ENCODE measurements around the gene FOXP4. TPM values are rescaled to one million over a fixed set of nuclear protein-coding genes. Genes with fewer than 3 reads are reported as not detected.

The FOXP4 gene
- polyA plus RNA-seq, 1 of the 3 experiments (the other 2 are of a cell fraction): 7.3 TPM

- Histone ChIP-seq H3K9me2 (no peaks in the 10 kb centered on the region), H3K27ac (ENCODE audit: low read depth in 2 of 2, low read length in 1 of 2) (peak overlapping the region in 1 of 2 experiments; percentile 45; a peak in 2 of 4 replicates), H3K36me3 (replicated peaks in 1 of 2; ENCODE audit: control insufficient read depth in 1 of 2, insufficient read depth in 2 of 2, low read length in 1 of 2) (peaks cover 0 to 19% of the 10 kb centered on the region in 2 experiments), H4K20me1 (ENCODE audit: insufficient read depth) (no peaks in the 10 kb centered on the region), H3K27me3 (ENCODE audit: insufficient read depth) (no peaks in the 10 kb centered on the region), H3K9ac (peak overlapping the region; percentile 5; the same call in 1 of the 2 replicates), H3K9me3 (no peaks in the 10 kb centered on the region), H3F3A (replicated peaks; ENCODE audit: insufficient read depth) (no peaks in the 10 kb centered on the region), H3K4me2 (0 out of 2 replicates have a peak overlapping the region, but pooled peaks have one; percentile 14), H3K4me1 (ENCODE audit: control insufficient read depth in 1 of 2, insufficient read depth in 2 of 2, low read depth in 1 of 2, low read length in 1 of 2) (peaks cover 0 to 14% of the 10 kb centered on the region in 2 experiments; a peak in 2 of 4 replicates), H3K79me2 (ENCODE audit: insufficient read depth) (peaks cover 7% of the 10 kb centered on the region), H2AFZ (ENCODE audit: low read depth) (no peak overlapping the region), H3K4me3 (ENCODE audit: low read depth in 2 of 2, low read length in 1 of 2) (no peak overlapping the region)
- 66% methylated on average over 15 of the region's 15 CpGs for whole genome bisulfite sequencing (ENCODE audit: low lambda C conversion rate)
- ChIA-PET POLR2A (no interaction called here), CTCF (interaction anchor here (0.9 to 1.4 kb wide), 2 partner anchors 21 to 112 kb away, joined by 3 read pairs; no protein-coding TSS in a partner anchor)
- DNase-seq: no peak
- TF ChIP-seq ELF1 (IDR thresholded peaks at IDR 0.05) (no peak), CHD2 (IDR thresholded peaks at IDR 0.05; ENCODE audit: low read length, partially characterized antibody) (no peak), EP300 (IDR thresholded peaks at IDR 0.05; ENCODE audit: borderline replicate concordance in 1 of 2, low read depth in 1 of 2, low read length in 1 of 2) (no peak), RCOR1 (IDR thresholded peaks at IDR 0.05; ENCODE audit: low read length) (no peak), NRF1 (IDR thresholded peaks at IDR 0.05; ENCODE audit: low read depth, low read length) (no peak), USF1 (IDR thresholded peaks at IDR 0.05; ENCODE audit: borderline replicate concordance, low read depth) (no peak), MAX (IDR thresholded peaks at IDR 0.05; ENCODE audit: low read depth) (no peak), FOSL2 (IDR thresholded peaks at IDR 0.05; ENCODE audit: borderline replicate concordance, low read depth) (no peak), POLR2AphosphoS5 (IDR thresholded peaks at IDR 0.05; ENCODE audit: low read depth, low read length) (no peak), TEAD4 (IDR thresholded peaks at IDR 0.05; ENCODE audit: borderline replicate concordance, insufficient read depth) (no peak), TAF1 (IDR thresholded peaks at IDR 0.05; ENCODE audit: borderline replicate concordance, low read depth, low read length) (no peak), USF2 (IDR thresholded peaks at IDR 0.05; ENCODE audit: borderline replicate concordance, low read depth, low read length) (no peak), PBX3 (IDR thresholded peaks at IDR 0.05) (no peak), SMC3 (IDR thresholded peaks at IDR 0.05; ENCODE audit: low read depth, low read length) (no peak), TCF12 (IDR thresholded peaks at IDR 0.05) (no peak), GATA2 (CRISPR knock-in tag; IDR thresholded peaks at IDR 0.05) (no peak), MXI1 (IDR thresholded peaks at IDR 0.05; ENCODE audit: low read depth, low read length) (no peak), NFIC (IDR thresholded peaks at IDR 0.05; ENCODE audit: borderline replicate concordance) (no peak), YY1 (IDR thresholded peaks at IDR 0.05; ENCODE audit: low read depth) (no peak)
These were observed 25.0 kb downstream of the FOXP4 start for GRCh38 chr6:41571021-41571780.
